GM19324 (cell line): ENCODE measurements around the gene LRRC37A3.
"Not testable (repeated sequence)": the region's sequence is repeated elsewhere in the genome, so short reads cannot be mapped to it uniquely, and the experiment has no call there.

Experiments used
- ATAC-seq: cut with Tn5 transposase; IDR thresholded peaks from one replicate; pipeline ENCODE4 v1.9.1; 2021; ENCODE audit warnings: mild to moderate bottlenecking, moderate library complexity; ENCODE audit not compliant: unreplicated experiment, low FRiP score

The LRRC37A3 gene

GRCh38 chr17:64837018-64837761 lies 82.1 kb downstream of the LRRC37A3 start:
- ATAC-seq, result peak; percentile 95

GRCh38 chr17:64836623-64837017 lies 82.7 kb downstream of the LRRC37A3 start:
- peak; percentile 32 for ATAC-seq

GRCh38 chr17:64834060-64834459 lies 85.2 kb downstream of the LRRC37A3 start:
- not testable (repeated sequence) for ATAC-seq

GRCh38 chr17:64830631-64831040 lies 88.6 kb downstream of the LRRC37A3 start:
- ATAC-seq, result not testable (repeated sequence)

GRCh38 chr17:64829824-64830630 lies 89.3 kb downstream of the LRRC37A3 start:
- not testable (repeated sequence) for ATAC-seq

GRCh38 chr17:64829068-64829467 lies 90.2 kb downstream of the LRRC37A3 start:
- not testable (repeated sequence) for ATAC-seq

GRCh38 chr17:64818904-64819303 lies 100.4 kb downstream of the LRRC37A3 start:
- ATAC-seq, result not testable (repeated sequence)

- not testable (repeated sequence) for ATAC-seq
Measured at GRCh38 chr17:64815833-64816198, 103.5 kb downstream of the LRRC37A3 start.

- not testable (repeated sequence) for ATAC-seq
Measured at GRCh38 chr17:64814993-64815832, 104.1 kb downstream of the LRRC37A3 start.

- ATAC-seq, result peak; percentile 78
Measured at GRCh38 chr17:64808178-64808977, 110.9 kb downstream of the LRRC37A3 start.
